Thyroid gland (tissue), 4 donors: ENCODE measurements around the gene C5orf63. TPM values are rescaled to one million over a fixed set of nuclear protein-coding genes. Genes with fewer than 3 reads are reported as not detected.

Experiments
- DNase-seq, 2 donors: peaks; one replicate each; pipeline ENCODE4 v3.0.0-alpha.2; 2019
- H3K27ac ChIP-seq, 3 donors: fragments of 200-600 bp; sonication (generic); 1 replicate in 2 of 3; 2 replicates in 1 of 3; pipeline ENCODE4 v1.5.1; 2016 to 2019; ENCODE audit warnings: mild to moderate bottlenecking in 1 of 3, moderate library complexity in 1 of 3
- H3K27me3 ChIP-seq: fragments of 200-600 bp; sonication (generic); one replicate; pipeline ENCODE4 v1.5.1; 2019
- H3K36me3 ChIP-seq, 2 donors: fragments of 200-600 bp; sonication (generic); one replicate each; pipeline ENCODE4 v1.5.1; 2016 to 2019
- H3K4me1 ChIP-seq, 2 donors: fragments of 200-600 bp; sonication (generic); one replicate each; pipeline ENCODE4 v1.5.1; 2017 to 2019
- H3K4me3 ChIP-seq, 3 donors: fragments of 200-600 bp; sonication (generic); replicated peaks in 1 of 3; 1 replicate in 2 of 3; 2 replicates in 1 of 3; pipeline ENCODE4 v1.5.1; 2016; ENCODE audit warnings: mild to moderate bottlenecking in 1 of 3
- H3K9me3 ChIP-seq: fragments of 200-600 bp; sonication (generic); one replicate; pipeline ENCODE4 v1.5.1; 2017
- CTCF ChIP-seq, 6 experiments: fragments of 200-600 bp in 3 of 6; fragments of 450-650 bp in 3 of 6; sonication (generic) in 3 of 6; IDR thresholded peaks; one replicate each; pipeline ENCODE4 v1.5.1; 2016 to 2019; ENCODE audit warnings: antibody characterized with exemption in 6 of 6, mild to moderate bottlenecking in 2 of 6, inconsistent platforms in 1 of 6, moderate library complexity in 1 of 6
- POLR2A ChIP-seq, 2 donors: fragments of 450-650 bp; IDR thresholded peaks; one replicate each; pipeline ENCODE4 v1.6.1; 2017; ENCODE audit warnings: antibody characterized with exemption in 2 of 2, mild to moderate bottlenecking in 2 of 2, moderate library complexity in 1 of 2
- WGBS, 2 donors: methylation state at CpG; one replicate each; pipeline ENCODE4 v1.1.5; 2017; 5-methylcytosine and 5-hydroxymethylcytosine counted together
- intact Hi-C: fragments of 100-400 bp; cut with DNase I; formaldehyde crosslinking; loops from one replicate; pipeline ENCODE4 v1.15.1; 2023
- total RNA-seq, 4 donors: library from RNA; depleted of rRNA; stranded (reverse); fragments of >200 nt; gene quantifications; one replicate each; pipeline ENCODE4 v1.2.3, GENCODE V29; 2016

Gene C5orf63
- total RNA-seq, 4 donors from 2014 or later, result 4.3 to 13.7 (median 6.6) TPM

GRCh38 chr5:127101533-127101932 is 28.2 kb upstream of the C5orf63 start:
- Histone ChIP-seq H3K4me1 (no peaks in the 10 kb centered on the region), H3K36me3 (no peaks in the 10 kb centered on the region), H3K4me3 (no peak overlapping the region), H3K27me3 (no peaks in the 10 kb centered on the region), H3K9me3 (no peaks in the 10 kb centered on the region), H3K27ac (no peak overlapping the region)
- TF ChIP-seq POLR2A (IDR thresholded peaks at IDR 0.05), result no peak
- TF ChIP-seq CTCF (IDR thresholded peaks at IDR 0.05), result no peak
- DNase-seq, result no peak
- 35 to 51% methylated on average over 2 of the region's 2 CpGs for WGBS, 2 donors
- intact Hi-C loops, result no loop called here

DNA sequence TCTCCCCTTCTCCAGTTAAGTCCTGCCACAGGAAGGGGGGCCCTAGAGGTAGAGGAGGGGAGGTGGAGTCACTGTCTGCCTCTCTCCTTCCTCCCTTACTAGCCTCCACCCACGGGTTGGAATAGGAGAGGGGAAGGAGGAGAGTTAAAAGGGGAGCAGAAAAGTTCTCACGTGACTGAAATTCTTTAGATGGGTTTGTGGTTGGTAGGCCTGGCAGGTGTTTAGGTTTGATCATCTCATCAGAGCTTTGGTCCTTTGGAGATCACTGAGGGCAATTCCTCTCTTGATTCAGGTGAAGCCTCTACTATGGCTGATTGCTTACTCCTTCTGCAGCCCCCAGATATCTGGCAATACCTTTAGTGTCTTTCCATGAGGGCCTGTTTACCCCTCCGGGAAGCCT is 24.9 kb upstream of the C5orf63 start:
- H3K27me3 ChIP-seq, result no peaks in the 10 kb centered on the region
- H3K4me1 ChIP-seq, result no peaks in the 10 kb centered on the region
- no peaks in the 10 kb centered on the region for H3K36me3 ChIP-seq
- DNase-seq, result no peak
- intact Hi-C loops, result no loop called here
- no peaks in the 10 kb centered on the region for H3K9me3 ChIP-seq
- no peak overlapping the region for H3K27ac ChIP-seq
- no peak overlapping the region for H3K4me3 ChIP-seq
- TF ChIP-seq CTCF (IDR thresholded peaks at IDR 0.05) (no peak), POLR2A (IDR thresholded peaks at IDR 0.05) (no peak)
- WGBS, 2 donors, result 68% methylated on average over 3 of the region's 3 CpGs

- intact Hi-C loops, result no loop called here
- Histone ChIP-seq H3K27ac (no peak overlapping the region), H3K4me3 (no peak overlapping the region), H3K4me1 (no peaks in the 10 kb centered on the region), H3K9me3 (no peaks in the 10 kb centered on the region), H3K36me3 (no peaks in the 10 kb centered on the region), H3K27me3 (no peaks in the 10 kb centered on the region)
- 64 to 65% methylated on average over 3 of the region's 3 CpGs for WGBS, 2 donors
- TF ChIP-seq CTCF (IDR thresholded peaks at IDR 0.05), result no peak
- DNase-seq, result no peak
These were observed 24.0 kb upstream of the C5orf63 start for GRCh38 chr5:127097278-127097677.

GRCh38 chr5:127096328-127096993 is 23.2 kb upstream of the C5orf63 start:
- no peaks in the 10 kb centered on the region for H3K36me3 ChIP-seq
- WGBS, 2 donors, result 85 to 86% methylated on average over 9 of the region's 9 CpGs
- H3K27ac ChIP-seq, result no peak overlapping the region
- no peaks in the 10 kb centered on the region for H3K27me3 ChIP-seq
- DNase-seq, result no peak
- no peak overlapping the region for H3K4me3 ChIP-seq
- H3K4me1 ChIP-seq, result no peaks in the 10 kb centered on the region
- H3K9me3 ChIP-seq, result no peaks in the 10 kb centered on the region
- intact Hi-C loops, result no loop called here
- no peak for TF ChIP-seq CTCF (IDR thresholded peaks at IDR 0.05)
- no peak for TF ChIP-seq POLR2A (IDR thresholded peaks at IDR 0.05)

DNA sequence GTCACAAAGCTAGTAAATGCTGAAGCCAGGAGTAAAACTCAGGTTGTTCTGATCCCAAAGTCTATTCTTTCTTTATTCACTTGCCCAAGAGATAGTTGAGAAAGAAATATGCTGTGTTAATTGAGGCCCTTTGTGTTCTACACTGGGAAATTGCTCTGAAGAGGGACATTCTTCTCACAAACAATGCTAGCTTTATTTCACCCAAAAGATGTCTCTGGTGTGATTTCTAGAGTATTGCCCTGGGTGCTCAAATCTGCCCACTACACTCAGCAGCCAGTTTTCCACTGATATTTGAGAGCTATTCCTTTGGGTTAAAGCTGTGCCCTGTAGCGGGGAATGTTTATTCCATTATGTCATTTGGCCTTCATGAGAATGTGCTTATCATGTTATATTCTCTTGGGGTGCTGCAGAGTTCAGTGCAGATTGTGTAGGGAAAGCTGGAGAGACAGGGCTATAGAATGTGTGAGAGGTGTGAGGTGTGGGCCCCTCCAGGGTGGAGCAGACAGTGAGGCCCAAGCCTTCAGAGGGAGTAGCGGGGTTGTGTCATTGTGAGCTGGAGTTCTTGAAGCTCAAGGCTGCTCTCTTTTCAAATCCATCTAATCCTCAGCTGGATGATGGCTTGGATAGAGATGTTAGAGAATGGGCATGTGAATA is 21.0 kb upstream of the C5orf63 start:
- Histone ChIP-seq H3K36me3 (no peaks in the 10 kb centered on the region), H3K27me3 (no peaks in the 10 kb centered on the region), H3K4me1 (no peaks in the 10 kb centered on the region), H3K4me3 (no peak overlapping the region), H3K27ac (no peak overlapping the region), H3K9me3 (no peaks in the 10 kb centered on the region)
- no peak for DNase-seq
- TF ChIP-seq POLR2A (IDR thresholded peaks at IDR 0.05), result no peak
- TF ChIP-seq CTCF (IDR thresholded peaks at IDR 0.05), result no peak
- intact Hi-C loops, result no loop called here
- 98 to 100% methylated on average over 2 of the region's 2 CpGs for WGBS, 2 donors
